Vein endothelial cell (primary cell): Measurements from ENCODE around the gene SDF2L1. TPM values are rescaled to one million over a fixed set of nuclear protein-coding genes. Genes with fewer than 3 reads are reported as not detected.
A peak's percentile ranks its signal among the peaks of the same experiment; 100 is the strongest.

ENCODE experiments used
- small RNA-seq: library from RNA; depleted of rRNA; stranded (forward); fragments of <200 nt; gene quantifications from one replicate; pipeline ENCODE3, GENCODE V24; 2012
- total RNA-seq: library from RNA; depleted of rRNA; stranded (reverse); fragments of >200 nt; gene quantifications from 2 replicates; pipeline ENCODE4 v1.2.3, GENCODE V29; 2012

Gene SDF2L1, protein sequence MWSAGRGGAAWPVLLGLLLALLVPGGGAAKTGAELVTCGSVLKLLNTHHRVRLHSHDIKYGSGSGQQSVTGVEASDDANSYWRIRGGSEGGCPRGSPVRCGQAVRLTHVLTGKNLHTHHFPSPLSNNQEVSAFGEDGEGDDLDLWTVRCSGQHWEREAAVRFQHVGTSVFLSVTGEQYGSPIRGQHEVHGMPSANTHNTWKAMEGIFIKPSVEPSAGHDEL
- total RNA-seq = 22.0 and 29.7 TPM in 2 replicates

DNA sequence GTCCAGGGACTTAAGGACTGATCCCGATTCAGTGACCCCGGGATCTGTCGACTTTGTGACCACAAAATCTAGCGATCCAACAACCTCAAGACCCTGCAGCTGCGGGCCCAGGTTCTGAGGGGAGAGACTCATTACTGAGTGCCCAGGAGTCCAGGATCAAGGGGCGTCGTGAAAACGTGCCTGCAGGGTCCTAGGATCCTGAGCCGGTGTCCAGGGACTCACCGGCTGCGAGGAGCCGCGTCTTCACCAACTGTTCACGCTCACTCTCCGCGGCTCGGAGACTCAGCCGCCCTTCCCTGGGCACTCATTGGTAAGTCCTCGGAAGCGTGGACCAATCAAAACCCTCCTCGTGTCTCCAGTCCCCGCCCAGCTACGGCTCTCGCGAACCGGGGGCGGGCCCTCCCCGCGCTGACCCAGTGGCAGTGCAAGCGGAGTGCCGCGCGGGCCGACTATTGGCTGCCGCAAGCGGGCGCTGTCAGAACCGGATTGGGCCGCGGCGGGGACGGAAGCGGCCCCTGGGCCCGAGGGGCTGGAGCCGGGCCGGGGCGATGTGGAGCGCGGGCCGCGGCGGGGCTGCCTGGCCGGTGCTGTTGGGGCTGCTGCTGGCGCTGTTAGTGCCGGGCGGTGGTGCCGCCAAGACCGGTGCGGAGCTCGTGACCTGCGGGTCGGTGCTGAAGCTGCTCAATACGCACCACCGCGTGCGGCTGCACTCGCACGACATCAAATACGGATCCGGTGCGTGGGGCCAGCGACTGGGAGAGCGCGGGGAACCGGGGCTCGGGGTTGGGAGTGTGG is at the start of gene SDF2L1:
Gene SDF2L1 (plus strand): TSS at position 514 of the 795 bp plus-strand sequence. CDS start 35 bp downstream, at position 549.

DNA sequence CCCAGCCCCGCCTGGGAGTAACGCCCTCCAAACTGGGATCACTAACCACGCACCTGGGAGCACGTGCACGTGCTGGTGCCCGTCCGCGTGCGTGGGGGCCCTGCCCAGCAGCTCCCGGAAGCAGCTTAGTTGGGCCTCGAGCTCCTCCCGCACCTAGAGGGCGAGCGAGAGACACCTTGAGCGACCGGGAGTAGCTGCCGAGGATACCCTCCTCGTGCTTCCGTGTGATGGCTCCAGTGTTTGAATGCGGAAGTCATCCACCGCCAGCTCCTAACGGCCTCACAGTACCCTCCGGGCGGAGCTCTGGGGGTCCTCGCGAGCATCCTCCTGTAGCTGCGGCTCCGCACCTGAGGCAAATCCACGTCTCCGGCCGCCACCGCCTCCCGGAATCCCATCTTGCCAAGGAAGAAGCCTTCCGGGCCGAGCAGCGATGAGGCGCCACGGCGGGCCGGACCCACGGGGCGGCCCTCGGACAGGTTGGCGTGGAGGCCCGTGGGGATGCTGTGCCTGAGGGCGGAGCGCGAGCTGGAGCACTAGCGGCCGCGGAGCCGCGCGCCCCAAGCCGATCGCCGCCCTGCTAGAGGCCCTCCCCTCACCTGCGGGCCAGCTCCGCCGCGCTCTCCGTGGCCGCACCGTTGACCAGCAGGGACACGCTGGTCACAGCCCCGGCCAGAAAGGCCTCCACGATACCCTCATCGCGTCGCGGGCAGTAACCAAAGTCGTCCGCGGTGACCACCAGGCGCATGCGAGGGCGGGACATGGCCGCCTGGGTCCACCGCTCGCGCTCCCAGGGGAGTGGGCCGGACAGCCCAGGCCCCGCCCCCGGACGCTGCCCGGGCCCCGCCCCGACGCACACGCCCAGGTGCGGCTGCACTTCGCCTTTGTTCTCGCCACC is 12.6 kb upstream of the SDF2L1 start, which contains the start of gene YDJC:
Gene YDJC (minus strand): TSS at position 768 of the 895 bp plus-strand sequence. CDS start 8 bp downstream, at position 760.

GRCh38 chr22:21632237-21632895 is 9.7 kb upstream of the SDF2L1 start, which contains the start of gene CCDC116:
TSS of gene CCDC116 (plus strand) at chr22:21632760. CDS start at chr22:21633182, 422 bp downstream.

Small RNA genes lying within 50 kb of the gene (small RNA-seq; reads per million reads assigned to genes)
- 5.8 reads per million, percentile 93 among the genes with 10 or more reads in this experiment for gene MIR301B

Other genes starting within 250 kb of the SDF2L1 start
- gene HIC2, start 224.9 kb upstream of the SDF2L1 start, total RNA-seq = 4.6 and 4.8 TPM in 2 replicates
- gene TMEM191C, start 174.9 kb upstream of the SDF2L1 start, total RNA-seq = 0.33 and 1.2 TPM in 2 replicates
- 0.19 TPM in 1 of 2 replicates, not detected in the other for gene RIMBP3C, start 90.8 kb upstream of the SDF2L1 start, total RNA-seq
- gene UBE2L3, start 74.6 kb upstream of the SDF2L1 start, total RNA-seq = 54.2 and 68.0 TPM in 2 replicates
- gene YDJC, start 12.3 kb upstream of the SDF2L1 start, total RNA-seq = 38.5 and 39.8 TPM in 2 replicates
- gene CCDC116, start 9.5 kb upstream of the SDF2L1 start, total RNA-seq = 0.33 and 0.38 TPM in 2 replicates
- 29.4 and 30.1 TPM in 2 replicates for gene PPIL2, start 23.7 kb downstream of the SDF2L1 start, total RNA-seq
- 4.4 and 6.9 TPM in 2 replicates for gene YPEL1, start 93.5 kb downstream of the SDF2L1 start, total RNA-seq
- 58.1 and 93.7 TPM in 2 replicates for gene MAPK1, start 225.3 kb downstream of the SDF2L1 start, total RNA-seq